D721Med (cell line): ENCODE results near the gene SORCS2.

ENCODE experiments used
- DNase-seq: peaks from one replicate; pipeline ENCODE4 v3.0.0; 2011; ENCODE audit warnings: low spot score; ENCODE audit not compliant: insufficient read length
- FAIRE-seq: peaks from 2 replicates; lab custom pipeline; 2011; peaks lifted over from hg19 to GRCh38; lab: Jason Lieb, UNC
- CTCF ChIP-seq: IDR thresholded peaks from 2 replicates; pipeline ENCODE4 v1.5.1; 2012; ENCODE audit warnings: mild to moderate bottlenecking, control low read depth; ENCODE audit not compliant: insufficient read depth; ENCODE audit errors: missing control alignments

SORCS2 gene

DNA sequence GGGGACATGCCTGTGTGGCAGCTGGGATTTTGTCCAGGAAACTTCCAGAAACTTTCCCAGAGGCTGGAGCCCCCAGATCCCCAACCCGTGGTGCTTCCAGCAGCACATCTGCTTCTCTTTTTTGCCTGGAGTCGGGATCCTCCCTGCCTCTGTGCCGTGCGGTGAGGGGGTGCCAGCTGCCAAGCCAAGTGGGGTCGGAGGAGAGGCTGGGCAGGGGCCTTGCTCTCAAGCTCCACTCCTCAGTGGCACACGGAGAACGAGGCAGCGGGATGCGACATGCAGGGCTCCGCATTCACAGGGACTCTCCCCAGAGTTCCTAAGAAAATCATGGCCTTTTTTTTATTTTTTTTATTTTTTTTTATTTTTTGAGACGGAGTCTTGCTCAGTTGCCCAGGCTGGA, 121.7 kb downstream of the SORCS2 start:
- no peak for TF ChIP-seq CTCF
- no peak for FAIRE-seq

DNA sequence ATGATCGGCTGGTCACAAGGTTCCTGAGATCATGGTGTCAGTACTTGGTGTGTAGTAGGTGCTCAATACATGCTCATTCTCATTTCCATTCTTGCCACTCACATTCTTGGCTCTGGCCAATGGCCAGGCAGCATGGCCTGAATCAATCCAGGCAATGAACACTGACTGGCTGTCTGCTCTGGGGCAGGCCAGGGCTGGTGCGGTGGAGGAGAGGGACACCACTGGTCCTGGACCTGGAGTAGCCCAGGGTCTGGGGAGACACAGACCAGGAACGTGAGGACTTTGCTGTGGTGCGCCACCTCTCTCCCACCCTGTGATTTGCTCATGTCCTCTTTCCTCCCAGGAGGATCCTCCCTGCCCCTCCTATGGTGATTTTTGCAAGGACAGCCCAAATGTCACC, 122.9 kb downstream of the SORCS2 start:
- no peak for TF ChIP-seq CTCF
- DNase-seq (no peak), FAIRE-seq (no peak)

More for the DNA sequence above, 121.7 kb downstream of the SORCS2 start:
- no peak for DNase-seq

- TF ChIP-seq CTCF = no peak
- DNase-seq (no peak), FAIRE-seq (no peak)
Observed at GRCh38 chr4:7315935-7316334, 123.6 kb downstream of the SORCS2 start.

DNA sequence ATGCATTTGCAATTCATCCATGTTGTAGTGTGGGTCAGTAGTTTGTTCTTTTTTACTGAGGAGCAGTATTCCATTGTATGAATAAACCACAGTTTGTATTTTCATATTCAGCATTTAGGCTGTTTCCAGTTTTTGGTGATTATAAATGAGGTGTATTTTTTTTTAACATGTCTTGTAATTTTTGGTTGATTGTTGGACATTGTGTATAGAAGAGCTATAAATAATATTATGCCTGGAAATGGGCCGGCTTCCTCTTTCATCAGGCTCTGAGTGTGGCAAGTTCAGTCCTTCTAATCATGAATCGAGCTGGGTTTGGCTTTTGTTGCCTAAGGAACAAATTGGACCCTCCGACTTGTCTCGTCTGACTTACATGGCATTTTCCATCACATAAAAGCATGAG, 126.7 kb downstream of the SORCS2 start:
- DNase-seq (no peak), FAIRE-seq (no peak)
- no peak for TF ChIP-seq CTCF

DNA sequence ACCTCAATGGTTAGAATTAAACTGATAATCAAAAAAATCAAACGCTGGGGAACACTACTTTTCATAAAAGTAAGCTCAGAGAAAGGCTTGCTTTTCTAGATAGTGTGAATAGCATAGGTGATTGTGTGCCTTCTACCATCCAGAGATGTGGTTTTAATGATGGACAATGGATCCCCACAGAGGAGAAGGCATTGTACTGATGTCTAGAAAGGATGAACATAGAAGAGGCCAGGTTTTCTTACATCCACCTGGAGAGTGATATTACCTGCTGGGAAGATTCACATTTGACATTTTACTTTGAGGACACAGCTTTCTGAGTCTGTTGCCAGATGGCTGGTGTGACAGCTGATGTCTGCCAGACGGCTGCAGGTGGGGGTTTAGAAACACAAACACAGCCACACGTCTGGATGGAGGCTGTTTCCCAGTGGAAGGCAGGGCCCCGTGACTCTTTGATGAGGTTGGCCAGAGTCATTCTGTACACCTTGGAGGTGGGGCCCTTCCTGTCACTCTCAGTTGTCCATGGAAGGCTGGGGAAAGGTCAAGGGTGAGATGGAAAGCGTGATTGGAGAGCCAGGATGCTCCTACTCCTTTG, 128.0 kb downstream of the SORCS2 start:
- DNase-seq = no peak
- TF ChIP-seq CTCF = no peak
- no peak for FAIRE-seq

DNA sequence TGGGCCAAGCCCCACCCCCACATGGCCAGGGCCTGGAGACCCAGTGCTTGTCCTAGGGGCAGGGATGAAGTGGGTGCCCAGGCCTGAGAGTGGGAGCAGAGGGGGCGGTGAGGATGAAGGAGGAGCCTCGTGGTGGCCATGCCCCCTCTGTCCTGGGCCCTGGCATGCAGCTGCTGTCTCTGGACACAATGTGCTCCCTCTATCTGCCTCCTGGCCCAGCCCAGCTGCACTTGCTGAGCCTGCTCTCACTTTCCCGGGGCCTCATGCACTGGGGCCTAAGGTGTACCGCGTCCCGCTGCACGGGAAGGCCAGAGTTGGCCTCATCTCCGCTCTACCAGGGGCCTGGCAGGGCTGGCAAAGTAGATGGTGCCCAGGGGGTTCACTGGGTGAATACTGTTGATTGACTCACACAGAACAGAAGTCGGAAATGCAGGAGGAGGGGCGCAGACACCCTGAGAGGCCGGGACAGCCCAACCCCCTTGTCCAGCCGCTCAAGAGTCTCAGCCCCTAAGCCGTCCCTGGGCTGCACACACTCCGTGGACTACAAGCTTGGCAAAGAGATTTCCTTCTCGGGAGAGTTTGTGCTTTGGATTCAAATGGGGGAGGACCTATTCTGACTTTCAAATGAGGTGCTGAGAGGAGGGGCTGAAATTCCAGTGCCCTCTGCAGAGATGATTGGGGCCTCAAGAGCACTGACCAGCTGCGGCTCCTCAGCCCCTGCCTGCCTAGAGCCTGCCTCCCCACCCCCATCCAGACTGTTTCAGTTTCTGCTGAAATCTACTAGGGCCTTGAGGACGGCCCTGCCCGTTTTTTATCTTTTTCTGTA, 130.0 kb downstream of the SORCS2 start:
- FAIRE-seq (no peak), DNase-seq (no peak)
- no peak for TF ChIP-seq CTCF

DNA sequence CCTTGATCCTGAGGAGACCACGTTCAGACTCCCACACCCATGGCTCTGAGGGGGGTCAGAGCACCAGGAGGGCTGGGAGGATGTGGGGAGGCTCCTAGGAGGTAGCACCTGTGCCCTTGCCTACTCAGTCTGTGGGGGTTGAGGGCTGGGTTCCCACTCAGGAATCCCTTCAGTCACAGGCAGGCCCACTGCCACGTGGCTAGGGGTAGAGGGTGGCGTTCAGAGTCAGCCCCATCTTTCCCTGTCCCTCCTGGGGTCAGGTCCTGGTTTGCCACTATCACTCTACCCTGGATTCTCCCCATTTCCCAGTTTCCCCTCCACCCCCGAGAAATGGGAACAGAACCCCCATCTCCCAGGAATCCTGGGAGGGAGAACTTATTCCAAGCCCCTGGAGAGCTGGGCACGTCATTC, 131.1 kb downstream of the SORCS2 start:
- no peak for TF ChIP-seq CTCF
- no peak for FAIRE-seq
- DNase-seq = no peak
